IMR-90 (cell line): ENCODE results near the gene EGFL7. TPM values are rescaled to one million over a fixed set of nuclear protein-coding genes. Genes with fewer than 3 reads are reported as not detected.

Experiments
- ATAC-seq: fragments of 200-7000 bp; cut with Tn5 transposase; 2 replicates; pipeline ENCODE4 v1.9.1; 2020; ENCODE audit warnings: low read depth, mild to moderate bottlenecking, moderate library complexity
- BruUV-seq: library from RNA; stranded (reverse); fragments of 400-500 nt; replicated peaks from 2 replicates; lab custom pipeline; 2021; lab: Mats Ljungman, UMichigan
- CTCF ChIA-PET: fragments of 300-600 bp; formaldehyde crosslinking; extraction: SDS; loops from one replicate; lab custom pipeline; 2021; ENCODE audit warnings: antibody characterized with exemption; lab: Yijun Ruan, JAX
- POLR2A ChIA-PET: fragments of 300-600 bp; sonication (Branson Sonifier 250); formaldehyde crosslinking; loops from one replicate; lab custom pipeline; 2022; ENCODE audit warnings: antibody characterized with exemption; ENCODE audit not compliant: unreplicated experiment; lab: Charles Lee
- DNase-seq: peaks from one replicate; pipeline ENCODE4 v3.0.0; 2013
- H2AFZ ChIP-seq: replicated peaks from 2 replicates; pipeline ENCODE3; 2013; ENCODE audit warnings: low read length, mild to moderate bottlenecking; ENCODE audit not compliant: poor library complexity
- H2AK5ac ChIP-seq: 2 replicates; pipeline ENCODE4 v1.6.1; 2013; ENCODE audit warnings: low read depth, low read length, inconsistent platforms
- H2AK9ac ChIP-seq: replicated peaks from 2 replicates; pipeline ENCODE3; 2013; ENCODE audit warnings: mild to moderate bottlenecking, low read depth, low read length, moderate library complexity; ENCODE audit not compliant: poor library complexity
- H2BK120ac ChIP-seq: 2 replicates; pipeline ENCODE4 v1.6.1; 2013; ENCODE audit warnings: low read depth, low read length, inconsistent platforms
- H2BK15ac ChIP-seq: 3 replicates; pipeline ENCODE4 v1.6.1; 2013; ENCODE audit warnings: low read depth, low read length, inconsistent platforms
- H2BK20ac ChIP-seq: 2 replicates; pipeline ENCODE4 v1.6.1; 2013; ENCODE audit warnings: low read depth, mild to moderate bottlenecking, inconsistent platforms, low read length, moderate library complexity
- H2BK5ac ChIP-seq: 2 replicates; pipeline ENCODE4 v1.6.1; 2013; ENCODE audit warnings: mild to moderate bottlenecking, low read depth, low read length, inconsistent platforms; ENCODE audit not compliant: poor library complexity, severe bottlenecking
- H3K14ac ChIP-seq: replicated peaks from 2 replicates; pipeline ENCODE4 v1.6.1; 2013; ENCODE audit warnings: low read depth, low read length, inconsistent platforms
- H3K18ac ChIP-seq: 2 replicates; pipeline ENCODE4 v1.6.1; 2013; ENCODE audit warnings: low read depth, low read length, control low read depth
- H3K23ac ChIP-seq: 2 replicates; pipeline ENCODE4 v1.6.1; 2013; ENCODE audit warnings: low read depth, low read length, inconsistent platforms
- H3K27ac ChIP-seq: 2 replicates; pipeline ENCODE4 v1.5.1; 2013; ENCODE audit warnings: mild to moderate bottlenecking, control low read depth, low read length; ENCODE audit not compliant: insufficient read depth
- H3K27me3 ChIP-seq: 2 replicates; pipeline ENCODE4 v1.6.1; 2013; ENCODE audit warnings: low read length; ENCODE audit not compliant: control insufficient read depth, insufficient read depth
- H3K36me3 ChIP-seq: 2 replicates; pipeline ENCODE4 v1.6.1; 2013; ENCODE audit warnings: low read length, mixed read lengths; ENCODE audit not compliant: control insufficient read depth, insufficient read depth
- H3K4ac ChIP-seq: 2 replicates; pipeline ENCODE4 v1.6.1; 2013; ENCODE audit warnings: low read depth, low read length, inconsistent platforms
- H3K4me1 ChIP-seq: 2 replicates; pipeline ENCODE4 v1.6.1; 2013; ENCODE audit warnings: low read length, mixed read lengths; ENCODE audit not compliant: control insufficient read depth, insufficient read depth
- H3K4me2 ChIP-seq: 2 replicates; pipeline ENCODE4 v1.6.1; 2013; ENCODE audit warnings: low read depth, mild to moderate bottlenecking, control low read depth, low read length, moderate library complexity
- H3K4me3 ChIP-seq: 2 replicates; pipeline ENCODE4 v1.5.1; 2013; ENCODE audit warnings: low read depth, mild to moderate bottlenecking, control low read depth, low read length, moderate library complexity; ENCODE audit not compliant: insufficient read depth
- H3K56ac ChIP-seq: 2 replicates; pipeline ENCODE4 v1.6.1; 2013; ENCODE audit warnings: low read length, inconsistent platforms; ENCODE audit not compliant: insufficient read depth; ENCODE audit errors: extremely low read depth
- H3K79me1 ChIP-seq, 2 experiments: 2 replicates each; pipeline ENCODE4 v1.6.1; 2013; ENCODE audit warnings: low read length in 2 of 2, inconsistent platforms in 1 of 2, low read depth in 1 of 2
- H3K9ac ChIP-seq: 2 replicates; pipeline ENCODE4 v1.6.1; 2013; ENCODE audit warnings: low read depth, low read length, control low read depth
- H3K9me1 ChIP-seq: 2 replicates; pipeline ENCODE4 v1.6.1; 2013; ENCODE audit warnings: low read length, inconsistent platforms; ENCODE audit not compliant: insufficient read depth
- H3K9me3 ChIP-seq: 2 replicates; pipeline ENCODE4 v1.6.1; 2013; ENCODE audit warnings: low read length; ENCODE audit not compliant: control insufficient read depth, insufficient read depth
- H4K20me1 ChIP-seq: 2 replicates; pipeline ENCODE4 v1.6.1; 2013; ENCODE audit warnings: low read length, inconsistent platforms; ENCODE audit not compliant: insufficient read depth
- H4K5ac ChIP-seq: 2 replicates; pipeline ENCODE4 v1.6.1; 2013; ENCODE audit warnings: mild to moderate bottlenecking, low read depth, low read length, control low read depth
- H4K8ac ChIP-seq, 2 experiments: 2 replicates each; pipeline ENCODE4 v1.6.1; 2013; ENCODE audit warnings: low read depth in 2 of 2, low read length in 2 of 2, control low read depth in 1 of 2, inconsistent platforms in 1 of 2
- H4K91ac ChIP-seq: 2 replicates; pipeline ENCODE4 v1.6.1; 2013; ENCODE audit warnings: low read depth, low read length, inconsistent platforms; ENCODE audit not compliant: insufficient read depth
- SMC3 ChIP-seq: fragments of 150-350 bp; IDR thresholded peaks from 2 replicates; pipeline ENCODE4 v1.6.1; 2016; ENCODE audit warnings: low read depth, mild to moderate bottlenecking, antibody characterized with exemption, low read length, moderate library complexity
- WGBS, 2 experiments: methylation state at CpG; one replicate each; pipeline versions ENCODE4 v1.1.5 to v1.1.7; 2013; ENCODE audit warnings: missing lambda C conversion rate in 2 of 2; ENCODE audit not compliant: insufficient read length in 1 of 2; ENCODE audit errors: extremely low coverage in 2 of 2; 5-methylcytosine and 5-hydroxymethylcytosine counted together
- dilution Hi-C: fragments of 300-500 bp; cut with HindIII; formaldehyde crosslinking; loops from one replicate; pipeline ENCODE4 v1.14.3; 2018; ENCODE audit warnings: low sequenced_read_pairs; ENCODE audit not compliant: unreplicated experiment
- in situ Hi-C: fragments of 300-500 bp; cut with MboI; formaldehyde crosslinking; loops from 3 replicates; pipeline ENCODE4 v1.14.3; 2019; ENCODE audit warnings: low sequenced_read_pairs, inconsistent platforms, mixed read lengths
- intact Hi-C: fragments of 100-400 bp; cut with micrococcal nuclease; formaldehyde crosslinking; loops from 2 replicates; pipeline ENCODE4 v1.10.0; 2022
- polyA plus RNA-seq, 3 experiments: library from polyadenylated mRNA; depleted of rRNA; stranded (reverse); fragments of >200 nt; gene quantifications; 2 replicates each; pipeline ENCODE4 v1.2.3, GENCODE V29; 2012; ENCODE audit warnings: low replicate concordance in 1 of 3
- total RNA-seq: library from RNA; depleted of rRNA; stranded (reverse); fragments of >200 nt; gene quantifications from 2 replicates; pipeline ENCODE4 v1.2.3, GENCODE V29; 2012

EGFL7 gene
- total and polyA plus RNA-seq, 2 of the 4 experiments (the other 2 are of a cell fraction), result 2.2 to 10.4 TPM

- no peak overlapping the region for H2BK120ac ChIP-seq
- H2AFZ ChIP-seq, result no peak overlapping the region
- no peak overlapping the region for H2BK15ac ChIP-seq
- no peak for ATAC-seq
- H3K4ac ChIP-seq, result no peak overlapping the region
- H3K9me3 ChIP-seq, result no peaks in the 10 kb centered on the region
- intact Hi-C loops (no loop called here), dilution Hi-C loops (no loop called here), in situ Hi-C loops (no loop called here)
- no peak overlapping the region for H3K9ac ChIP-seq
- no peak overlapping the region for H3K14ac ChIP-seq
- H4K20me1 ChIP-seq, result peaks cover 16% of the 10 kb centered on the region; the same call in 1 of the 2 replicates
- H4K5ac ChIP-seq, result no peak overlapping the region
- H2AK9ac ChIP-seq, result no peak overlapping the region
- no TSS peak for BruUV-seq
- no peaks in the 10 kb centered on the region for H3K27me3 ChIP-seq
- no peak overlapping the region for H3K23ac ChIP-seq
- ChIA-PET POLR2A (no interaction called here), CTCF (no interaction called here)
- H3K9me1 ChIP-seq, result no peaks in the 10 kb centered on the region
- no peak overlapping the region for H4K91ac ChIP-seq
- H3K4me3 ChIP-seq, result no peak overlapping the region
- H3K36me3 ChIP-seq, result no peaks in the 10 kb centered on the region; the same call in 1 of the 2 replicates
- H3K4me1 ChIP-seq, result peaks cover 4% of the 10 kb centered on the region
- no peak for DNase-seq
- H3K18ac ChIP-seq, result no peak overlapping the region
- no peak overlapping the region for H2AK5ac ChIP-seq
- peaks cover 18 to 49% of the 10 kb centered on the region in 2 experiments for H3K79me1 ChIP-seq
- no peak for TF ChIP-seq SMC3
- H3K27ac ChIP-seq, result no peak overlapping the region
- no peak overlapping the region for H2BK5ac ChIP-seq
- no peak overlapping the region for H4K8ac ChIP-seq
- WGBS, 2 experiments, result 90% methylated on average over 10 of the region's 20 CpGs; no CpG with 5 or more reads in 1 of the 2 experiments
- no peak overlapping the region for H3K4me2 ChIP-seq
- no peak overlapping the region for H2BK20ac ChIP-seq
- no peak overlapping the region for H3K56ac ChIP-seq
Measured at GRCh38 chr9:136681945-136682699, 19.4 kb downstream of the EGFL7 start.
